HG03342 (cell line): ENCODE measurements around the gene CAPN14.

Source experiments
- ATAC-seq: cut with Tn5 transposase; IDR thresholded peaks from one replicate; pipeline ENCODE4 v1.9.1; 2021; ENCODE audit warnings: mild to moderate bottlenecking, moderate library complexity; ENCODE audit not compliant: unreplicated experiment

CAPN14 gene

DNA sequence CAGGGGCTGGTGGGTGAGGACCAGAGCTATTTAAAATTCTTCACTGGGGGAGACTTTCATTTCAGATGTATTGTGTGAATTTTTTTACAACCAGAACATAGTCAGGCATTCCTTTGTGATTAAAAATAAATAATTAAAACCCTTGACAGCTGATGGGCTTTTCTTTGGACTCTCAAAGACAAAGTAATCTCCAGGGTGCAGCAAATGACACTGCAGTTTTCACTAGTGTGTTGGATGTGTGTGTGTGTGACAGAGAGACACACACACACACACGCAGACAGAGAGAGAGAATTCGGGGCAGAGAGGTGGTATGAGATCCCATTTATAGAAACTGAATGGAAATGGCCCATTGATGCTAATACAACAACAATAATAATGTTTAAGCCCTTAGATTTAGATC is 68.8 kb downstream of the CAPN14 start:
- no peak for ATAC-seq

DNA sequence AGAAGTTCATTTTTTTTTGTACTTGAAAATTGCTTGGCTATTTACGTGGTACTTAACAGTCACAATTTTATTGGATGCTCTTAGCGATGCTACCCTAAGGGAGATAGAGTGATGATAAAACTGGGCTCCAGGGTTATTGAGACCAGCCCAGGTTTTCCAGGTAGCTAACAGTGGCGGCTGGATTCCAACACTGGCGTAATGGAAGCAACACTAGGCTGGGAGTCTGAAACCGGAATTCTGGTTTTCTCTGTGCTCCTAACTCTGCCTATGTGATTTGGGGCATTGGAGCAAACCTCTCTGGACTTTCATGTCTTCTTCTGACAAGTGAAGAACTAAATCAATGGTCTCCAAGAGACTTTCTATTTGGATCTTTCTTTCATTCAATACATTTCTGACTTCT is 69.7 kb downstream of the CAPN14 start:
- ATAC-seq, result no peak

DNA sequence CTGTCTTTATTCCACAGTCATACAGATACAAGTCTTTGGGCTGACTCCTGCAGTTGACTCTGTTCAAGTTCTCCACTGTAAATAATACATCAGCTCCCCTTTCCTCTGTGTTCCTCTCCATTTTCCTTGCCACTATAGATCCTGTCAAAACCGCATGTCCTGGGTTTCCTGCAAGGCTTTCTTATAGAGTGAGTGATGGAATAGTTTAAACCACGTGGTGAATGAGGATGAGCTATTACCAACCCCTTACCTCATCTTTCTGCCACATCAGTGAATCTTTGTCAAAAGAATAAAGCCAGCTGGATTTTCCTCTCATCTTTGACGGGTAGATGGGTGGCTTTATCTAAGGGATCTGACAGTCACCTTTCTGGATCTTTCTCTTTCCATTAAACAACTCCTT is 75.2 kb downstream of the CAPN14 start:
- ATAC-seq, result no peak

DNA sequence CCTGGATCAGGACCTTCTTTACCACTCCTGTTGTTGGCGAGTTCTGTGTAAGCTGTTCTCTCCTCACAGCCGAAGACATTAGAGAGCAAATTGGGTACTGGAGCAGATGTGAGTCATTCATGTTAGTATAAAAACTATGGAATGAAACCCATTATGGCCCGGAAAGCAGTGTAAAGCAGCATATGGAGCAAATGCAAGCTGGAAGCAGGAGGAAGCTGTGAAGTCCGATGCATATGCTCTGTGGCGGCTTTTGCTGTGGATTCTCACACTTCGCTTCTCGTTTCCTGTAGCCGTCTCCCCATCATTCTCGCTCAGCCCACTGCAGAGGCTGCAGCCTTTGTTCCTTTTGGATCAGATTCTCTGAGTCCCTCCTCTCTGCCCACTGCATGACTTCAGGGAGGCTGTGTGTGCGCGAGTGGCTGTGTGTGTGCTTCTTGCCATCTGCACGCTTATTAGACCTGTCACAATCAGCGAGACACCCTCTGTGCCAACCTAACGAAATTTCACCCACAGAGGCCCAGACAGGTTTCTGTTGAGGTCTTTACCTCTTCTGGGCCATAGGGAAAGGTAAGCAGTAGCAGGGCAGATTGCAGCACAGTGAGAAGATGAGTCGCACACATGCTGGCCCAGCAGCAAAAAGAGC is 75.8 kb downstream of the CAPN14 start:
- ATAC-seq, result no peak

DNA sequence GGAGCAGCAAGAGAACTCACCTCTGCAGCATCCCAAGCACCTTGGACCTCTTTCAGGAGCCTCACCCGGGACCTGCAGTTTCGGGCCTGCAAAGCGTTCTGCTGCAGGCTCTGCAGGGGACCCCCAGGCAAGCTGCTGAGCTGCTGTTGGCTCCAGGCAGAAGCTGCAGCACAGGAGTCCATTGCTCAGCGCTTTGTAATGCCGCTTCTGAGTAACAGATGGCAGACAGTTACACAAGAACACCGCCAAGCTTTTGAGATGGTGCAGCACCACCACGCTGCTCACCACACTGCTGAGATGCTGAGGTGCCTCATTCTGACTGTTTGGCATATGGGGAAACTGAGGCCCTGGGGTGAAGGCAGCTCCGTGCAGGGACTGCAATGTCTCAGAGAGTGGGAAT is 77.2 kb downstream of the CAPN14 start:
- ATAC-seq, result no peak

DNA sequence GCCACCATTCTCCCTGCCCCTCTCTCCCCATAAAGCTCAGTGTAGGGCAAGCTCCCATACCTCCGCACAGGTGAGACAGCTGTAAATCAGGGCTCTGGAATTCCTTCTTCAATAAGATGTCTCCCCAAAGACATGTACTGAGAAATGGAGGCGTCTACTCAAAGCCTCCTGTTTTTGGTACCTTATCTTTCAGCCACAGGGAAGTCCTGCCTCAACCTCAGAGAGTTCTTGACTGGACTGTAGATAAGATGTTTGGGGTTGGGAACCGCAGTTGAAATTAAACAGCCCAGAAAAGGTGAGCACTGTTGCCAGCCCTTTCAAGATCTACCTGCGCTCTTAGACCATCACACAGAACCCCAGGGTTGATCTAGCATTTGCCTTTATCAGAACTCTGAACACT is 77.6 kb downstream of the CAPN14 start:
- no peak for ATAC-seq

DNA sequence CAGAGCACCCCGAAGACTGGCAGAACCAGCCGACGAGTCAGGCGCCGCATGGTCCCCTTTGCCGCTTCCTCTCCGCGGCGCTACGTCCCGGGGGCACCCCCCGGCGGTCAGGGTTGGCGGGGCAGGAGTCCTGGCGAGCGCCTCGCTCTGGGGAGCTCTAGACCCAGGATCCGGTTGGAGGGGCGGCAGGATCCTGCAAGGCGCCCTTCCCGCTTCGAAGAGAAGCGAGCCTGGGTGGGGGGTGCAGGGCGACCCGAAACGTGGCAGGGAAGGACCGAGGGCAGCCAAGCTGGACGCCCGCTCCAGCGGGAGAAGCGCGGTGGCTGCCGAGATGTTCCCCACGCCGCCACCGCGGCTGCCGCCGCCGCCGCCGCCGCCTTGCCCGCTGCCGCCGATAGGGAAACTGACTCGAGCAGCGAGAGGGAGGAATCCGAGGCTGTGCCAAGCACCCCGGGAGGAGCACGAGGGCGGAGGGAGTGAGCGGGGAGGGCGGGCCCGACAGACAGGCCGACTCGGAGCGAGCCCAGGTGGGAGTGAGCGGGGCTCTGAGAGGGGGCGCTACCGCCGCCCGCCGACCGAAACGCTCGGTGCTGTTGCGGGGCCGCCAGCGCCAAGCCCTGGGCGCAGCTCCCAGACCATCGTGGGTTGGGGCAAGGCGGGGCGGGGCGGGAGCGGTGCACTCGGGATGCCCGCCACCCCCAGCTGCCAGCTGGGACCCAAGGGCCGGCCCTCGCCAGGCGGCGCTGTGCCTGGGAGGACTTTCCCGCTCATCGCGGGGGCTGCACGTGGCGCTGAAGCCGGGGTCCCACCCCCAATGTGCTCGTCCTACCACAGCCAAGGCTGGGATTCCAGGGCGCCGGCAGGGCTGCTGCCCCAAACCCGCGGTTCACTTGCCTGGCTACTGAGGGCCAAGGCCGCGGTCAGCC is 79.0 kb downstream of the CAPN14 start, which contains the start of gene GALNT14:
GALNT14 (minus strand) TSS at position 404 of the 926 bp plus-strand sequence; CDS start at position 50, 354 bp downstream.
- no peak for ATAC-seq

DNA sequence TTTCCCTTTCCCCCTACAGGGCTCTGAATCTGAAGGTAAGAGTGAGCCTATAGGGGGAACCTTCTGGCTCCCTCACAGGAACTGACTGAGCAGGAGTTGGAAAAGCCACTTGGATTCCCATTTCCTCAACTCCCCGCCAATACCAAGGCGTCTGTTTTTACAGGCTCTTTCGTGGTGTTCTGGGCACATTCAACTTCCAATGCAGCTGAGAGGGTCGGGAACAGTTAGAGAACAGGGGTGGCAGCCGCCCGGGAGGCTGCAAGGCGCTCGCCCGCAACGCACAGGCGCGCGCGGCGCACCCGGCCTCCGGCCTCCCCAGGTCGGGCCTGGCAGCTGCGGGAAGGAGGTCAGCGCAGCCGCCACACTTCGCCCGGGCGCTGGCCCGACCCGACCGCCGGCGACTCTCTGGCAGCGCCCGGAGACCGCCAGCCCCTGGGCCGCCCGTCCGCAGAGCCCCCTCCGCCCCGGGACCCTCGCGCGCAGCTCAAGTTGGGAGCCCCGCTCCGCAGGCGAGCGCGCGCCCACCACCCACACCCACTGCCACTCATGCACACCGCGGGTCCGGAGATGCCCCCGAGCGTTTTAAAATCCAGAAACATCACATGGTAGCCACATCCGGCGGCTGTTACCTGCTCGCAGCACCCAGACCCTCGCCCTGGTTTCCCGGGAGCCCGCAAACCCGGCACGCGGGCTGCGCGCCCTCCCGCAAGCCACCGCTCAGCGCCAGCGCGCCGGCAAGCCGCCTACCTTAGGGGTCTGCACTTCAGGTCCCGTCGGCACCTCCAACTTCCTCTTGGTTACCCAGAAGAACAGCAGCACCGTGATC is 79.9 kb downstream of the CAPN14 start:
- ATAC-seq, result no peak

DNA sequence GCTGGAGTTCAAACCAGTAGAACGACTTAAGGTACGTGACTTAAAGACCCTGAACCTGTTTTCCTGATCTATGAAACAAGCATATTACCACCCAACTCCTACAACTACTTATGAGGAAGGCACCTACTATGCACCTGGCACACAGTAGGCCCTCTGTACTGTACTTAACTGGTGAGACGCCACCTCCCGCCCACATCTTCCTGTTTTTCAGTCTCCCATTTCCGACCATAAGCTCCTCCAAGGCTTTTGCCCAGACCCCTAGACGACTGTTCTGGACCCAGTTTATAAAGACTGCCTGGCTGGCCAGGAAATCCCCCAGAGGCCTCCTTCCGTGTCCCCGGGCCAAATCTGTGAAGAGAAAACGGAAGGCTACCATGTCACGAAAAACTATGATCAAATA is 80.6 kb downstream of the CAPN14 start:
- ATAC-seq, result no peak

DNA sequence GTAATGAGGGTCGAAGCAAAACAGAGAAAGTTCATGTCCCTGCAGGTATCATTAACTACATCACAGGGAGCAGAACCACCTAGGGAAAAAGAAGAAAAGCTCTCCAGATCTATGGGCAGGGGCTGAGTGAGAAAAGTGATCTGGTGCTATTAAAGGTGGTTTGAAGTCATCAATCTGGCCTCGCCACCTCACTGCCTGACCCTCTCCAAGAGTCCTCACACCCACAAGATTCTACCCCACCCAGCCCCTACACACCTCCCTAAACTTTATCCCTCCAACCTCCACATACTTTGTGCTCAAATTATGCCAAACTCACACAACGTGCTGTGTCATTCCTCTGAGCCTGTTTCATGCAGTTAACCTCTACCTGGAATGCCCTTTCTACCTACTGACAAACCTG is 81.3 kb downstream of the CAPN14 start:
- ATAC-seq, result no peak

DNA sequence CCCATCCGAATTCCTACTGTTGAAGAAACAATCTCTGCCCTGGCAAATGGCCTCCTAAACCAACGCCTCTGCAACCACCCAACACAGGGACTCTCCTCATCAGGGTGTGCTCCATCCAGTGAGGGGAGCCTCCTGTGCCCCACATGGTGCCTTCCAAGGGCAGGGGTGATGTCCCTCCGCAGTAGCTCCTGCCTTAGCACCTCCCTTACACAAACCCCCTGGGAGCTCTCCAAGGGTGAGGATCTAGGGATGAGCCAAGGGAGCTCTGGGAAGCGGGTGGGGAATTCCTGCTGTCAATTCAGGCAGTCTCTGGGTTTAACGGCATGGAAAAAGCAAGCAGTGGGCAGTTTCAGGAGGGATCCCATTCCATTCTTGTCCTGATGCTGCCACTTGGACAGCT is 82.8 kb downstream of the CAPN14 start:
- no peak for ATAC-seq

DNA sequence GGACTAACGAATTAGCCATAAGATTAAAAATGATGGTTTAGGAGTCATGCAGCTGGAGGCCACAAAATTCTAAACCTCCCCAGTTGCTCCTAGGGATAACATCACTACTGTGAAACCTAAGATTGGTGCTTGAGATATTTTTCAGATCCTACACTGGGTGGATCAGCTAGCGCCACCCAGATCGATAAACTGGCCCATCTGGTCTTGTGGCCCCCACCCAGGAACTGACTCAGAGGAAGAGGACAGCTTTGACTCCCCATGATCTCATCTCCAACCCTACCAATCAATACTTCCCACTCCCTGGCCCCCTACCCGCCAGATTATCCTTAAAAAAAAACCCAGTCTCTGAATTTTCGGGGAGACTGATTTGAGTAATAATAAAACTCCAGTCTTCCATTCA is 84.5 kb downstream of the CAPN14 start:
- ATAC-seq, result no peak

DNA sequence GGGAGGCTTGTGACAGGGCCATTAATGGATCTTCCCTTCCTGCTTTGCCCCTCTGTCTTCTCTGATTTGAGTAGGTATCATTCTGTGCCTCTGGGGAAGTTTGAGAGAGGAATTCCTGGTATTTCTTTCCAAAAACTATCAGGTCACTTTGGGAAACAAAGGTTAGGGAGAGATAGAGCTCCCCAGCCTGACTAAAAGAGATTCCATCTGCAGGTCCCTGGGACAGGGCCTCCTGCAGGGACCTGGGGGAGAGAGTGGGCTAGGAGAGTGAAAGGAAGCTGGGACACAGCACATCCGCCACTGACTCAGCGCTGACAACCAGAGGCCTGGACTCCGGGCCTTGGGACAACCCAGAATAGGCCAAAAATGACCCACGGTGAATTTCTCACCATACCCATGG is 85.4 kb downstream of the CAPN14 start:
- ATAC-seq, result no peak

DNA sequence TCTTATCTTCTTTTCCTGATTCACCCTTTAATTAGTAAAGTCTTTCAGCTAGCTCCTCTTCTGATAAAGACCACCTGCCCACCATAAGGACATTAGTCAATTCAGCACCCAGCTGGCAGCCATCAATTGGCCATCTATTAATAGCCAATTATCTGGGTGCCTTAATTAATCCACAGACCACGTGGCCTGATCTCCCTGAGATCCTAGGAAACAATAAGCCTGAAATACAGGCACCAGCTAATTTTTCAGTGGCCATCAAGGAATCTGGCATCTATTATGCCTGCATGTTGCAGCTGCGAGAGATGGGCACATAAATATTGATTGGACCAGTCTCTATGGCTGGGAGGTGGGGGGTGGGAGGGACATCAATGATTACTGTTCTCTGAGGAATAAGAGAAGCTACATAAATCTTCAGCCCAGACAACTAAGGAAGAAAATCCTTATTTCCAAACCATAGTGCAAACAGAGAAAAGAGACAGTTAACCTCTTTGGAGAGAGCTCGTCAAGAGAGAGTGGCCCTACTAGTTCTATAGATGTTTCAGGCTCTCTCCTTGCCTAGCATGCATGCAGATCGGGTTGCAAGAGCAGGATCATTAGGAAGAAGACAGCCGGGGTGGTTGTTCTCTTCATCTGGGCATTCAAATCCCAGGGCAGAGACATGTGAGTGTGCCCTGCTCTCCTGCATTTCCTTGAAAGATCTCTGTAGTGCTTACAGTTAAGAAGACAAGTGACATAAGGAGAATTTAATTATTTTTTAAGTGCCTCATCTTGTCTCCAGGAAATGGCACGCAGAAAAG is 87.7 kb downstream of the CAPN14 start:
- ATAC-seq, result no peak

DNA sequence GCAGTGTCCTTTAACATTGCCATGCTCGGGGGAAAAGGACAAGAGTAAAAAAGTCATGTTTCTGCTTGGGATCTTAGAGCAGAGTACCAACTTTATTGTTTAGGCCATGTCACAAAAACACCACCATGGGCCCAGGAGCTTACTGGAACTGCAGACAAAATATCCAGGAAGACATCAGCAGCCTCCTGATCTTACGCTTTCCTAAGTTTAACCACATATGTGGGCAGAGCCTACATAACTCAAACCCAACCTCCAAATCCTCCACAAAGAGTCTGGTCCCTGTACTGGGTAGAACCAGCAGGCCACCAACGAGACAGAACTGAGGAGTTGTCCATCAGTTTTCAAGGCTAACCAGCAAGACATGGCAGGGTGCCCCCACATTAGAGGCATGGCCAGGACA is 89.4 kb downstream of the CAPN14 start:
- no peak for ATAC-seq

DNA sequence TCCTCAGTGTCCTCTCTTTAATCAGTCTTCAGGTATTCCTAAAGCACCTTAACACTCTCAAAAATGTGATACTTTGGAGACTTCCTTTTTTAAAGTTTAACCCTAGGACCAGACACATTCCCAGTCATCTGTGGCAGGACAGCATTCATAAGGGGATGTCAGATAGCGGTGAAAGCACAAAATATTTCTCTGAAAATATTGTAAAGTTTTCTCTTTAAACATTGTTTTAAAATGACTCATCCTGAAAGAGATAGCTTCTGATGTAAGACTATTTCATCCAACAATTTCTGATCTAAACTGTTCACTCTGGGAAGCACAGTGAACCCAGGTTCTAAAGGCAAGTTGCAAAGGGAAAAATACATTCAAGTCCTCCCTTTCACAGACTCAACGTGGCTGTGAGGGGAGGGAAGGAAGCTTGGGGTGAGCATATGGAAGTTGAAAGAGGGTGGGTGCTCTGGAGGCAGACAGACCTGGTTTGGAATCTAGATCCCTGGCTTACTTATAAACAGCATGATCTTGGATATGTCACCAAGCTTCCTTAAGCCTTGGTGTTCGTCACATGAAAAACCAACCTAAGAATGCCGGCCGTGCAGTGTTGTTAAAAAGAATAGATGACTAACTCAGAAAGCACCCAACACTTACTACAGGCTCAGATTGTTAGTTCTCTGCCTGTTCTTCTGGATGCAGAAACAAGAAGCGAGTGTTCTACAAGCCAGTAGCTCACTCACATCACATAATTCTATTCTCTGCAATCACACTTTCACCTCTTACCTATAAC is 91.2 kb downstream of the CAPN14 start:
- no peak for ATAC-seq

DNA sequence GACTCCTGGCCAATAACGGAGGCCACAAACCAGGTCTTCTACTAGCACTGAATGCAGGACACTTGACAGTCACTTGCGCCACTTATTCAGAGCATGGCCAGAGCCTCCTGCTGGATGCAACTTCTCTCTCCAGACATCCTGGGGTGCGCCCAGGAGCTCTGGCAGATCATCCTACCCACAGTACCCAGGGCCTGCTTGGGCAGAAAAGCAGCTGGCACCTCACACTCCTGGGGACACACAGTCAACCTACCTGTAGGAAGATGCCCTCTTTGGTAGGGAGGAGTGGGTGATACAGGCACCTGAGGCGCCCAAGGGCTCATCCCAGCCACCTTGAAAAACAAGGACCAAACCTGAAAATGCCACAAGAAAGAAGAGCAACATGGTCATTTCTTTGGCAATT is 92.4 kb downstream of the CAPN14 start:
- no peak for ATAC-seq
